ENCODE results near the gene SLC9A8.

The SLC9A8 gene

GRCh38 chr20:49843770-49844380 lies 31.2 kb downstream of the SLC9A8 start:
- no peak overlapping the region for H3K4me3 ChIP-seq (ENCODE audit: low read depth in 1 of 2, low read length in 2 of 2)
- H3K27ac ChIP-seq (ENCODE audit: low read depth, low read length): no peak overlapping the region

GRCh38 chr20:49845060-49845459 lies 32.4 kb downstream of the SLC9A8 start:
- Histone ChIP-seq H3K27ac (ENCODE audit: low read depth, low read length) (no peak overlapping the region), H3K9me3 (ENCODE audit: low read length) (no peaks in the 10 kb centered on the region), H3K4me1 (ENCODE audit: insufficient read depth, low read length) (no peaks in the 10 kb centered on the region), H3K27me3 (ENCODE audit: control insufficient read depth in 1 of 2, insufficient read depth in 2 of 2, low read length in 2 of 2) (no peaks in the 10 kb centered on the region), H3K4me3 (ENCODE audit: low read depth in 1 of 2, low read length in 2 of 2) (no peak overlapping the region), H3K9ac (ENCODE audit: low read length) (no peak overlapping the region), H3K36me3 (ENCODE audit: insufficient read depth, low read length) (peaks cover 18% of the 10 kb centered on the region)

More at GRCh38 chr20:49843770-49844380, 31.2 kb downstream of the SLC9A8 start:
- Histone ChIP-seq H3K36me3 (ENCODE audit: insufficient read depth, low read length) (peaks cover 11% of the 10 kb centered on the region), H3K9me3 (ENCODE audit: low read length) (no peaks in the 10 kb centered on the region), H3K27me3 (ENCODE audit: control insufficient read depth in 1 of 2, insufficient read depth in 2 of 2, low read length in 2 of 2) (no peaks in the 10 kb centered on the region), H3K4me1 (ENCODE audit: insufficient read depth, low read length) (no peaks in the 10 kb centered on the region), H3K9ac (ENCODE audit: low read length) (no peak overlapping the region)

GRCh38 chr20:49846206-49846807 lies 33.7 kb downstream of the SLC9A8 start:
- H3K9ac ChIP-seq (ENCODE audit: low read length): no peak overlapping the region
- no peak overlapping the region for H3K27ac ChIP-seq (ENCODE audit: low read depth, low read length)
- H3K9me3 ChIP-seq (ENCODE audit: low read length): no peaks in the 10 kb centered on the region
- H3K27me3 ChIP-seq (ENCODE audit: control insufficient read depth in 1 of 2, insufficient read depth in 2 of 2, low read length in 2 of 2): no peaks in the 10 kb centered on the region
- no peaks in the 10 kb centered on the region for H3K4me1 ChIP-seq (ENCODE audit: insufficient read depth, low read length)
- H3K4me3 ChIP-seq (ENCODE audit: low read depth in 1 of 2, low read length in 2 of 2): no peak overlapping the region
- peaks cover 23% of the 10 kb centered on the region for H3K36me3 ChIP-seq (ENCODE audit: insufficient read depth, low read length)

- no peaks in the 10 kb centered on the region for H3K9me3 ChIP-seq (ENCODE audit: low read length)
- H3K9ac ChIP-seq (ENCODE audit: low read length): no peak overlapping the region
- H3K4me1 ChIP-seq (ENCODE audit: insufficient read depth, low read length): no peaks in the 10 kb centered on the region
- H3K36me3 ChIP-seq (ENCODE audit: insufficient read depth, low read length): peaks cover 51% of the 10 kb centered on the region
- no peaks in the 10 kb centered on the region for H3K27me3 ChIP-seq (ENCODE audit: control insufficient read depth in 1 of 2, insufficient read depth in 2 of 2, low read length in 2 of 2)
- H3K4me3 ChIP-seq (ENCODE audit: low read depth in 1 of 2, low read length in 2 of 2): no peak overlapping the region
- H3K27ac ChIP-seq (ENCODE audit: low read depth, low read length): no peak overlapping the region
Measured at GRCh38 chr20:49850463-49851230, 38.0 kb downstream of the SLC9A8 start.

DNA sequence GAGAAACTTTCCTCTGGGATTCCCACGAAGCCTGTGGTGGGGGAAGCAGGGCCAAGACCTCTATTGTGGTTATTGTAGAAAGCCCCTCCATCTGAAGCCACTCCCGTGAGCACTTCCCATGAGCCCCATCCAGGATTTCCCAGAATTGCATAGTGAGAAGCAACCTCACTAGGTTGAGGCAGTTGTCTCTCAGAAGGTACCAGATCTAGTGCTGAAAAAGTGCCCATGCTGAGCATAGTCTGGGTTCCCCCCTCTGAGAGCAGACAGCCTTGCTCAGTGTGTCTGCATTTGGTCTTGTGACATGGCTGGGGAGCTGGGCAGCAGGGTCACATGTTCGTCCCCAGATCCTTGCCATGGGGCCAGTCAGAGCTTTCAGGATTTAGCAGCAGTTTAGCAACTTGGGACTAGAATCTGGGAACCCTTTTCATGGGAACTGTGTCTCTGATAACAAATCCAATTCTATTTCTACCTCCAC lies 38.6 kb downstream of the SLC9A8 start:
- Histone ChIP-seq H3K4me1 (ENCODE audit: insufficient read depth, low read length) (no peaks in the 10 kb centered on the region), H3K4me3 (ENCODE audit: low read depth in 1 of 2, low read length in 2 of 2) (no peak overlapping the region), H3K36me3 (ENCODE audit: insufficient read depth, low read length) (peaks cover 57% of the 10 kb centered on the region), H3K9me3 (ENCODE audit: low read length) (no peaks in the 10 kb centered on the region), H3K27ac (ENCODE audit: low read depth, low read length) (no peak overlapping the region), H3K9ac (ENCODE audit: low read length) (no peak overlapping the region), H3K27me3 (ENCODE audit: control insufficient read depth in 1 of 2, insufficient read depth in 2 of 2, low read length in 2 of 2) (no peaks in the 10 kb centered on the region)

- H3K9ac ChIP-seq (ENCODE audit: low read length): no peak overlapping the region
- H3K4me3 ChIP-seq (ENCODE audit: low read depth in 1 of 2, low read length in 2 of 2): no peak overlapping the region
- H3K4me1 ChIP-seq (ENCODE audit: insufficient read depth, low read length): no peaks in the 10 kb centered on the region
- H3K36me3 ChIP-seq (ENCODE audit: insufficient read depth, low read length): peaks cover 57% of the 10 kb centered on the region
- no peaks in the 10 kb centered on the region for H3K27me3 ChIP-seq (ENCODE audit: control insufficient read depth in 1 of 2, insufficient read depth in 2 of 2, low read length in 2 of 2)
- H3K9me3 ChIP-seq (ENCODE audit: low read length): no peaks in the 10 kb centered on the region
- H3K27ac ChIP-seq (ENCODE audit: low read depth, low read length): no peak overlapping the region
Measured at GRCh38 chr20:49851991-49852390, 39.4 kb downstream of the SLC9A8 start.

- Histone ChIP-seq H3K27ac (ENCODE audit: low read depth, low read length) (no peak overlapping the region), H3K4me1 (ENCODE audit: insufficient read depth, low read length) (no peaks in the 10 kb centered on the region), H3K9me3 (ENCODE audit: low read length) (no peaks in the 10 kb centered on the region), H3K4me3 (ENCODE audit: low read depth in 1 of 2, low read length in 2 of 2) (no peak overlapping the region), H3K36me3 (ENCODE audit: insufficient read depth, low read length) (peaks cover 57% of the 10 kb centered on the region), H3K27me3 (ENCODE audit: control insufficient read depth in 1 of 2, insufficient read depth in 2 of 2, low read length in 2 of 2) (no peaks in the 10 kb centered on the region), H3K9ac (ENCODE audit: low read length) (no peak overlapping the region)
Measured at GRCh38 chr20:49852522-49853080, 40.0 kb downstream of the SLC9A8 start.

DNA sequence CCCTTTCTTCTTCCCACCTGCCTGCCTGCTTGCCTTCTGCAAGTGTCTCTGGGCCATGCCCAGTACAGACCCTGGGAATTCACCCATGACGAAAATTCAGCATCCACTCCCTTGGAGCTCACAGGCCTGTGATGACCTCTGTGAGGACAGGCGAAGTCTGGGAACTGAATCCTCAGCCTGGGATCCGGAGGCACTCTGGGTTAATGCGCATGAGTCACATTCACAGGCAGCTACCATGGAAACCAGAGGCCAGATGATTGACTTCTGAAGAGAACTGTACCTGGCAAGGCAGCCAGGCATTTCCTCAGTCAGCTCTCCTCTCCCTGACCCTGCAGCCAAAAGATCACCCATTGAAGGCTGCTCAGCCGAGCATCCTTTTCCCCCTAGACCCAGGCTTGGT lies 41.0 kb downstream of the SLC9A8 start:
- H3K4me3 ChIP-seq (ENCODE audit: low read depth in 1 of 2, low read length in 2 of 2): no peak overlapping the region
- H3K9ac ChIP-seq (ENCODE audit: low read length): no peak overlapping the region
- H3K36me3 ChIP-seq (ENCODE audit: insufficient read depth, low read length): peaks cover 49% of the 10 kb centered on the region
- no peaks in the 10 kb centered on the region for H3K9me3 ChIP-seq (ENCODE audit: low read length)
- no peaks in the 10 kb centered on the region for H3K27me3 ChIP-seq (ENCODE audit: control insufficient read depth in 1 of 2, insufficient read depth in 2 of 2, low read length in 2 of 2)
- H3K4me1 ChIP-seq (ENCODE audit: insufficient read depth, low read length): no peaks in the 10 kb centered on the region
- no peak overlapping the region for H3K27ac ChIP-seq (ENCODE audit: low read depth, low read length)

- H3K27ac ChIP-seq (ENCODE audit: low read depth, low read length): no peak overlapping the region
- no peak overlapping the region for H3K4me3 ChIP-seq (ENCODE audit: low read depth in 1 of 2, low read length in 2 of 2)
- H3K9ac ChIP-seq (ENCODE audit: low read length): no peak overlapping the region
- peaks cover 45% of the 10 kb centered on the region for H3K36me3 ChIP-seq (ENCODE audit: insufficient read depth, low read length)
- H3K9me3 ChIP-seq (ENCODE audit: low read length): no peaks in the 10 kb centered on the region
- H3K4me1 ChIP-seq (ENCODE audit: insufficient read depth, low read length): no peaks in the 10 kb centered on the region
- H3K27me3 ChIP-seq (ENCODE audit: control insufficient read depth in 1 of 2, insufficient read depth in 2 of 2, low read length in 2 of 2): no peaks in the 10 kb centered on the region
Measured at GRCh38 chr20:49854190-49854875, 41.7 kb downstream of the SLC9A8 start.

DNA sequence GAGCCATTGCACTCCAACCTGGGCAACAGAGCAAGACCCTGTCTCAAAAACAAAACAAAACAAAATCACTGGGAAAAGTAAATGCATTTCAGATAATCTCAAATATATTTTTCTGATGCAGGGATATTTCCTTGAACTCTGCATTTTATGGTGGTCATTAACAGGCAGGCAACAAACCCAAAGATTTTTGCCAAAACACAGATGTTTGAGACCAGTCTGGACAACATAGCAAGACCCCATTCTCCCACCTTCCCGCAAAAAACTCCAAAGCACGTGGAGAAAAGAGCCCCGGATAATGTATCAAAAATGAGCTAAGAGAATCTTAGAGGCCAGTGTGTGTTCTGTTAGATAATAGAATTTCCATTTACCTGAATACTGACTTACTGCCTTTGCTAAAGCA lies 44.3 kb downstream of the SLC9A8 start:
- Histone ChIP-seq H3K9ac (ENCODE audit: low read length) (no peak overlapping the region), H3K9me3 (ENCODE audit: low read length) (no peaks in the 10 kb centered on the region), H3K27ac (ENCODE audit: low read depth, low read length) (no peak overlapping the region), H3K4me3 (ENCODE audit: low read depth in 1 of 2, low read length in 2 of 2) (no peak overlapping the region), H3K27me3 (ENCODE audit: control insufficient read depth in 1 of 2, insufficient read depth in 2 of 2, low read length in 2 of 2) (no peaks in the 10 kb centered on the region), H3K36me3 (ENCODE audit: insufficient read depth, low read length) (peaks cover 38% of the 10 kb centered on the region), H3K4me1 (ENCODE audit: insufficient read depth, low read length) (no peaks in the 10 kb centered on the region)

DNA sequence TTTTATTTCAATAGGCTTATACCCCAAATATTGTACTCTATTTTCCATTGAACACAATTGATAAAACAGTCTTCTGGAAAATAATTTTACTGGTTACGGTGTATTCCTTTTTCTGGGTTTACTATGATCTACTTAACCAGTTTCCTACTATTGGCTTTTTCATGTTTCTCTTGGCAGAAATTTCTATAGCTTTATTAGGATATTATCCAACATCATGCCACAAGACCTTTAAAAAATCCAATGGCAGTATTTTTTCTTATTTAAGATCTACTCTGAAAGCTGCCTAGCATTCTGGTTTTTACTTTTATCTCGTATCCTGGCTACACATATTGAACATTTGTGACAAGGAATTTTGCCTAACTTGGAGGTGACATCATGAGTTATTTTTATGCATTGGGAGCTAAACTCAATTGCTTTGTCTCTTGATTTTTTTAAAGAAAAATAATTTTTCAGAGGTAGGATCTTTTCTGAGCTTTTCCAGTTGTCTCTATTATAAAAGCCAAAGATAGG lies 45.5 kb downstream of the SLC9A8 start:
- Histone ChIP-seq H3K27me3 (ENCODE audit: control insufficient read depth in 1 of 2, insufficient read depth in 2 of 2, low read length in 2 of 2) (no peaks in the 10 kb centered on the region), H3K9me3 (ENCODE audit: low read length) (no peaks in the 10 kb centered on the region), H3K9ac (ENCODE audit: low read length) (no peak overlapping the region), H3K36me3 (ENCODE audit: insufficient read depth, low read length) (peaks cover 36% of the 10 kb centered on the region), H3K4me1 (ENCODE audit: insufficient read depth, low read length) (no peaks in the 10 kb centered on the region), H3K4me3 (ENCODE audit: low read depth in 1 of 2, low read length in 2 of 2) (no peak overlapping the region), H3K27ac (ENCODE audit: low read depth, low read length) (no peak overlapping the region)
